ENCODE data around the gene MAP3K8. TPM values are rescaled to one million over a fixed set of nuclear protein-coding genes. Genes with fewer than 3 reads are reported as not detected.

Gene MAP3K8
- total RNA-seq, 2 donors from 2014 or later, result 27.0 to 41.1 TPM

DNA sequence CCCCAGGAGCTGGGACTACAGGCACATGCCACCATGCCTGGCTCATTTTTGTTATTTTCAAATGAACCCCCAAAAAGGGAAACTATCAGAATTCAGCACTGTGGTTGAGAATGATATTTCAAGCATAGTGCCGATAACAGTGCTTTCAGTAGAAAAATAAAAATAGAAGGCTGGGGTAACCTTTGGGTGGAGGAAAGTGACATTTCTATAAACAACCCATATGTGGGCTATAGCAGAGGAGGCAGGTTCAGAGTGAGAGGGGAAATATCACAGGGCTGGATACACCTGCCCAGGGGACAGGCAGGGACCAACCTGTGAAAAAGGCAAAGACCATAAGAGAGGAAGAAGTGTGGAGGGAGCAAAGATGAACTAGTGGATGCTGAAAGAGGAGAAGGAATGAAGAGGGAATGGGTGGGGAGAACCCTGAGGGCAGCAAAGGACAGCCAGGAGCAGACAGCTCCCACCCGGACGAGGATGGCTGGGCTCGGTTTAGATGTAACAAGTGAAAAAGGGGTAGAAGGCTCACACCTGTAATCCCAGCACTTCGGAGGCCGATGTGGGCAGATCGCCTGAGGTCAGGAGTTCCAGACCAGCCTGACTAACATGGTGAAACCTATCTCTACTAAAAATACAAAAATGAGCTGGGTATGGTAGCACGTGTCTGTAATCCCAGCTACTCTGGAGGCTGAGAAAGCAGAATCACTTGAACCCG lies 56.5 kb downstream of the MAP3K8 start:
- Mint-ChIP-seq H3K27ac (no peak overlapping the region), H3K4me3 (no peak overlapping the region), H3K27me3 (ENCODE audit: low read depth) (peaks cover 6% of the 10 kb centered on the region), H3K9me3 (no peaks in the 10 kb centered on the region), H3K4me1 (ENCODE audit: low read depth) (peaks cover 38% of the 10 kb centered on the region), H3K36me3 (ENCODE audit: insufficient read depth in 2 of 2) (no peaks in the 10 kb centered on the region)
- ATAC-seq (replicated peaks in 1 of 2) (no peak), DNase-seq (no peak)

DNA sequence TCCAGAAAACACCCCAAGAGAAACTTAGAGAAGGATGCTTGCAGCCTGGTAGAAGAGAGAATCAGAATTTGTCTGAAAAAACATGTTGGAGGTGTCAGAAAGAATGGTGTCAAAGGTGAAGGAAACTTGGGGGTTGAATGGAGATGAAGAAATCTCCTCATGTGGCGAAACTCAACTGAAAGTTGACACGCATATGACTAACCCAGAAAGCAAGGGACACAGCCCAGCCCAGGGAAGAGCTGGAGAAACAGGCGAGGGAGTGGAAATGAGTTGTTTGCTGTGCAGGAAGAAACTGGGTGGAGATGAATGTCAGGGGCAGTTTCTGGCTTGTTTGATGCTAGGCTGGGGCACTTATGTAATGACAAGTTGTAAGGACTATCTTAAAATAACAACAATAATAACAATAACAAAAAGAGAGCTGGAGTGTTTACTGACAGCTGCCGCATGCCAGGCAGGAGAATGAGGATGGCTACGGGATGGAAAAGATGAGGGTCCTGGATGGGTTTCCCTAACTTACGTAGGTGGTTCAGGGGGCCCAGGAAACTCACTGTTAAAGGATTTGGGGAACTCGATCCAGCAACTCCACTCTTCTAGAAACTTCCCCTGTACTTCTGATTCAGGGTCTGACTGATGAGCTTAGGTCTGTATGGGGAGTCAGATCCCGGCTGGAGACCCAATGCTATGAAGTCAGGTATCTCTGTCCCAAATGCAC lies 57.4 kb downstream of the MAP3K8 start:
- Mint-ChIP-seq H3K36me3 (ENCODE audit: insufficient read depth in 2 of 2) (no peaks in the 10 kb centered on the region), H3K27me3 (ENCODE audit: low read depth) (peaks cover 6% of the 10 kb centered on the region), H3K4me1 (ENCODE audit: low read depth) (peaks cover 38% of the 10 kb centered on the region), H3K27ac (no peak overlapping the region), H3K9me3 (no peaks in the 10 kb centered on the region), H3K4me3 (no peak overlapping the region)
- no peak for DNase-seq
- peak in 1 of 2 donors; percentile 35 for ATAC-seq (replicated peaks in 1 of 2)

DNA sequence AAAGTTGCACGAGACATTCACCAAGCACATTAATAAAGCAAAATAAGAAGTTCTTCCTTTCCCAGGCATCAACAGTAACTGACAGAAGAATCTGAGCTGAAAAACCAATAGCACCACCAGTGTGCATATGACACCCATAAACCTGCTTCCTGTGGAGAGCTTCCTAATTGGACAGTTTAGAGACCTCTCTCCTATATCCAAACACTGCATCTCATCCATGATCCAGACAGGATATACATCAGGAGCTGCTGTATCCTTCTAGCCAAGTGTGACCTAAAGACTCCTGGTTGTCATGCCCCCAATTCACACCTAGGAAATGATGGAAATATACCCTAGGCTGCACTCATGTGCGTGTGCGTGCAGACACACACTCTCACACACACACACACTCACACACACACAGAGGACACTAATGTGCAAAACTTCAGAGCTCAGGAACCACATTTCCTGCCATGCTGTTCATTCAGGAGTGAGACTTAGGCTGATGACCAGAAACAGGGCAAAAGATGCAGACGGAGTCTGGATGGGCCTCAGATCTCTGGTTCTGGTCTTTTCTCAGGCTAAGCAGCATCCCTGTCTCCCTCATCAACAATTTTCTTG lies 58.0 kb downstream of the MAP3K8 start:
- Mint-ChIP-seq H3K4me1 (ENCODE audit: low read depth) (peaks cover 42% of the 10 kb centered on the region), H3K4me3 (no peak overlapping the region), H3K9me3 (no peaks in the 10 kb centered on the region), H3K27me3 (ENCODE audit: low read depth) (peaks cover 6% of the 10 kb centered on the region), H3K27ac (no peak overlapping the region), H3K36me3 (ENCODE audit: insufficient read depth in 2 of 2) (no peaks in the 10 kb centered on the region)
- ATAC-seq (replicated peaks in 1 of 2) (no peak), DNase-seq (no peak)

DNA sequence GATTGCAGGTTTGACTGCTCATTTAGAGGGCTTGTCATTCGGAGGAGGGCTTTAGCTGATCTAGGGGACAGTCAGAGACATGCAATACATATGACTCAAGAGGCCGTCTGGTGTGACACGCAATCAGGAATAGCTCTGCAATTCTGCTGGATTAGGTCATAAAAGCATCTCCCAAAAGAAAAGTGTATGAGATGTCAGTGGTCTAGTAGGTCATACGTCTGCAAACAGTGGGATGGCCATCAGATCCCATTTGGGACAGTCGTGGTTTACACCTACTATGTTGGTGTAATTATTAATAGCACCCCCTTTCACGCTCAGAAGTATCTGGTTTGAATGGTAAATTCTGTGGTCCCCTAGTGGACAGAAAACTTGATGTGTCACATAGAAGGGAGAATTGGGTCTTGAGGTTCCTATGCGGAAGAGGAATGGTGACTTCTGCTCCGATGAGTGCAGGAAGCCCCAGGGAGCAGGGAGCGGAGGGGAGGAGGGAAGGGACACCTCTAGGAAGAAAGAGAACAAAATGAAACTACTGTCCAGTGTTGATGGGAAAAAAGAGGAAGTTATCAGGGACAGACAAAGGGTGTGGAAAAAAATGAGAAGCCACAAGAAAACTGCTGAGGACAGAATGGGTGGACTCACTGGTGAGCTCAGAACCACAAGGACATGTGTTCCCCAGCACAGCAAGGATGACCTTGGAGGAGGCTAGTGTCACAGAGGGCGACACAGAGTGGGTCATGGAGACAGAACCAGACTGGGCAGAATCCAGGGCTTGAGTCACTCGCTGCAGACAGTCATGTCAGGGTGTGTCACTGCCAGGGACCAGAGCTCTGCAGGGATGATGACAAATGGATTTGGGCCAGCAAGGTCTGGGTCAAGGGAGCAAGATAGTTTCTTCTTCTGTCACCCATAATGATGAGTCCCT lies 59.9 kb downstream of the MAP3K8 start:
- Mint-ChIP-seq H3K27ac (no peak overlapping the region), H3K4me1 (ENCODE audit: low read depth) (peaks cover 60% of the 10 kb centered on the region), H3K9me3 (no peaks in the 10 kb centered on the region), H3K36me3 (ENCODE audit: insufficient read depth in 2 of 2) (no peaks in the 10 kb centered on the region), H3K27me3 (ENCODE audit: low read depth) (peaks cover under 1% of the 10 kb centered on the region), H3K4me3 (no peak overlapping the region)
- ATAC-seq (replicated peaks in 1 of 2) (peak; percentile 53 to 67), DNase-seq (peak in 1 of 2 donors; percentile 3)

DNA sequence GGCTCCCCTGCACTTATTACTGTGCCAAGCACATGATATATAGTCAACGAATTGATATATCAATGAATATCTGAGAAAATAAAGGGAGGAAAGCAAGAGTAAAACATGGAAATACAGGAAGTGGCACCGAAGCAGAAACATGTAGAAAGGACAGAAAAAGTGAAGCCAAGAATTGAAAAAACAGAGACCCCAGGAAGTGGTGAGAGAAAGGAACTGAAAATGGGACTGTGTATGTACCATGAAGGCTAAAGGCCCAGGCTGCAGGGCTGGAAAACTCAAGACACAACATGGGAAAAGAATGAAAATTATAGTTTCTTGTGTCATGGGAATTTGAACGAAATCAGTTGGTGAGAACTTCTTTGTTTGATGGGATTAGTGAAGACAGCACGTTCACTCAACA lies 60.6 kb downstream of the MAP3K8 start:
- H3K4me3 Mint-ChIP-seq, result no peak overlapping the region
- H3K27me3 Mint-ChIP-seq (ENCODE audit: low read depth), result no peaks in the 10 kb centered on the region
- H3K27ac Mint-ChIP-seq, result peak overlapping the region; percentile 3
- no peaks in the 10 kb centered on the region for H3K9me3 Mint-ChIP-seq
- DNase-seq, result no peak
- no peak for ATAC-seq (replicated peaks in 1 of 2)
- H3K4me1 Mint-ChIP-seq (ENCODE audit: low read depth), result peaks cover 60% of the 10 kb centered on the region
- H3K36me3 Mint-ChIP-seq (ENCODE audit: insufficient read depth in 2 of 2), result no peaks in the 10 kb centered on the region

DNA sequence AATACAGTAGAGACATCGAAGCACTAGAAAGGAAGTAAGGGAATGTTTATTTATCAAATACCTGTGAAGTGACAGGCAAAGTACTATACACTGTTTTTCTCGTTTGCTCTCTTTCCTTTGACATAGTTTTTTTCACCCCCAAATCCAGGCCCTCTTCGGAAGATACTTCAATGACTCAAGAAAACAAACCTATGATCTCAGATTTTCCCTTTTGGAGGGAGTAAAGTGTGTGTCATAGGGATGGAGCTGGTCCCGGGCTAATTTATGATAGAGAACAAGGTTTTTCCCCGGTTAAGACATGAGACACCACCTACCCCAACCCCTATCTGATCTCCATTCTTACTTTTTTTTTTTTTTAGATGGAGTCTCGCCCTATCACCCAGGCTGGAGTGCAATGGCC lies 61.7 kb downstream of the MAP3K8 start:
- ATAC-seq (replicated peaks in 1 of 2) (no peak), DNase-seq (no peak)
- Mint-ChIP-seq H3K4me3 (no peak overlapping the region), H3K36me3 (ENCODE audit: insufficient read depth in 2 of 2) (no peaks in the 10 kb centered on the region), H3K27ac (peak overlapping the region; percentile 52), H3K4me1 (ENCODE audit: low read depth) (peaks cover 60% of the 10 kb centered on the region), H3K27me3 (ENCODE audit: low read depth) (no peaks in the 10 kb centered on the region), H3K9me3 (no peaks in the 10 kb centered on the region)

DNA sequence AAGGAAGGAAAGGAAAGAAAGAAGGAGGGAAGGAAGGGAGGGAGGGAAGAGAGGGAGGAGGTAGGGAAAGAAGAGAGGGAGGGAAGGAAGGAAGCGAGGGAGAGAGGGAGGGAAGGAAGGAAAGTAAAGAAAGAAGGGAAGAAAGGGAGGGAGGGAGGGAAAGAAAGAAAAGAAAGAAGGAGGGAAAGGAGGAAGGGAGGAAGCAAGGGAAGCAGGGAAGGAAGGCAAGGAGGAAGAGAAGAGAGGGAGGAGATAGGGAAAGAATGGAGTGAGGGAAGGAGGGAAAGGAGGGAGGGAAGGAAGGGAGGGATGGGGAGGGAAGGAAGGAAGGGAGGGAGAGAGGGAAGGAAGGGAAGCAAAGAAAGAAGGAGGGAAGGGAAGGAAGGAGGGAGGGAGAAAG lies 65.8 kb downstream of the MAP3K8 start:
- Mint-ChIP-seq H3K4me3 (no peak overlapping the region), H3K27ac (no peak overlapping the region), H3K27me3 (ENCODE audit: low read depth) (peaks cover 5% of the 10 kb centered on the region), H3K4me1 (ENCODE audit: low read depth) (peaks cover 53% of the 10 kb centered on the region), H3K9me3 (no peaks in the 10 kb centered on the region), H3K36me3 (ENCODE audit: insufficient read depth in 2 of 2) (no peaks in the 10 kb centered on the region)
- DNase-seq (no peak), ATAC-seq (replicated peaks in 1 of 2) (no peak)

DNA sequence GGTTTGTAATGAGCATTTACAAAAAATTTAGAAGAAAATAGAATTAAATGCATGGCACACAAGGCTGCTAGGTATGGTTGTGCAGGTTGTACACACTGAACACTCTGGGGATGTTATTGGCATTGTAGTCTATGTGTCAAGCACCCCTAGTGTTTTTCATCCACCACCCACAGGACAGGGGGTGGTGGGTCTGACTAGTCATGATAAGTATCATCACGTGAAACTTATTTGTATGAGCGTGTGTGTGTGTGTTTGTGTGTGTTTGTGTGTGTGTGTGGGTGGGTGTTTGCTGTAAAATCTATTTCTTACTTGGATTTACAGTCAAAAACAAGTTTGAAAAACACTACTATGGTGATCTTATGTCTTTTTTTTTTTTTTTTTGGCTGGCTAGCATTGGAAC lies 66.5 kb downstream of the MAP3K8 start:
- Mint-ChIP-seq H3K4me3 (peak overlapping the region in 1 of 2 donors; percentile 1), H3K27ac (no peak overlapping the region), H3K36me3 (ENCODE audit: insufficient read depth in 2 of 2) (no peaks in the 10 kb centered on the region), H3K9me3 (no peaks in the 10 kb centered on the region), H3K4me1 (ENCODE audit: low read depth) (peaks cover 53% of the 10 kb centered on the region), H3K27me3 (ENCODE audit: low read depth) (peaks cover 5% of the 10 kb centered on the region)
- DNase-seq, result peak; percentile 16 to 35
- peak; percentile 76 to 77 for ATAC-seq (replicated peaks in 1 of 2)

DNA sequence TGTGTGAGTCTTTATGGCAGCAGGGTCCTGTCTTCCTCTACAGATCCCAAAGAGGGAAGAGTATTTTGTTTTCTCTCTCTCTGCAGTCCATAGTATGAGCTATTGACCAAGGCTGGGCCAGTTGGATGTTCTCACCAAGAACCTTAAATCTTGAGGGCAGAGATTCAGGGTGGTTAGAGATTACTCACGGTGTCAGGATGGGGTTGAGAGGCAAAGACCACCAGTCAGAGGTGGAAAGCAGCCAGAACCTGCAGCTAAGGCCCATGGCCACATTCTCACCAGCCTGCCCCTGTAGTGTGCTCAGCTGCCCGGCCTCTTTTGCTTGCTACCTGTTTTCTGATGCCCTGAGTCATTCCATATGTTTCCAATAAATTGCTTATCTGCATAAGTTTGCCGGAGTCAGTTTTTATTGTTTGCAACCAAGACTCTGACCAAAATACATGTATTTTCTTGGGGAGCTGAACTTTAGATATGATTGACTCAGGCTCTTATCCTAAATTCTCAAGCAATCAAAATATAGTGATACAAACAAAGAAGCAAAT lies 67.0 kb downstream of the MAP3K8 start:
- Mint-ChIP-seq H3K27ac (no peak overlapping the region), H3K27me3 (ENCODE audit: low read depth) (peaks cover 5% of the 10 kb centered on the region), H3K4me3 (peak overlapping the region in 1 of 2 donors; percentile 1), H3K36me3 (ENCODE audit: insufficient read depth in 2 of 2) (no peaks in the 10 kb centered on the region), H3K4me1 (ENCODE audit: low read depth) (peaks cover 53% of the 10 kb centered on the region), H3K9me3 (no peaks in the 10 kb centered on the region)
- ATAC-seq (replicated peaks in 1 of 2) (peak; percentile 55 to 63), DNase-seq (peak in 1 of 2 donors; percentile 13)

DNA sequence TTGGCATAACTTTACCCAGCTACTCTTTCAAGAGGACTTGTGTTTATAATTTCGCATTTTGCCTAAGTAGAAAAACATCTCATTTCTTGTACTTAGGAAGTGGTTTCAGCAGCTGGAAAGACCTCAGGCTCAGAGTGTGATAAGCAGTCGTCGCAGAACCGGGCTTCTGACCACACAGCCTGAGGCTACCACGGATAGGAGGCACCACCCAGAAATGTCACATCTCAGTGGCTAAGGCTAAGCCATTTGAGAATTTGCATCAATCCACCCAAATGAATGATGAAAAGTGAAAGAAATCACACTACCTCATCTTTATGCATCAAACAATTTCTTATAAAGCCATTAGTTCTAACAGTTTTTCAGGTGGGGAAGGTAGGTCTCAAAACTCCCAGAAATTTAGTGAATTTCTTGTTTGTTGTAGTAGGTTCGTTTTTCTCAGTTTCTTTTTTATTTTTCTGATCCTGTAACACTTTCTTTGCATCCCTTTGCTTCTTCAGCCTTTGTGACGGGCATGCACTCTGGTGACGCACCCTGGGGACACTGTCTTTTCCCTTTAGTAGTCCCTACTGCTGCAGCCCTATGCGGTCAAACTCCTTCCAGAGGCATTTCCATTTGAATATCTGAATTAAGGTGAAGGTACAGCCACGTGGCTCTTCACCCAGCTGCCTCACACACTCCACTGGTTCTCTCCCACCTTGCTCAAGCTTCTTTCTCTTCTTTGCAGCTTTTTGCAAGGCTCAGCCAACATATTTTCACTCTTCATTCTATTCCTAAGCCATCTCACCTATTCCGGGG lies 68.5 kb downstream of the MAP3K8 start:
- peaks cover 5% of the 10 kb centered on the region for H3K27me3 Mint-ChIP-seq (ENCODE audit: low read depth)
- H3K36me3 Mint-ChIP-seq (ENCODE audit: insufficient read depth in 2 of 2), result no peaks in the 10 kb centered on the region
- H3K4me1 Mint-ChIP-seq (ENCODE audit: low read depth), result peaks cover 44% of the 10 kb centered on the region
- DNase-seq (peak; percentile 45 to 52), ATAC-seq (replicated peaks in 1 of 2) (peak; percentile 86)
- no peaks in the 10 kb centered on the region for H3K9me3 Mint-ChIP-seq
- peak overlapping the region; percentile 7 for H3K27ac Mint-ChIP-seq
- H3K4me3 Mint-ChIP-seq, result peak overlapping the region; percentile 7 to 61

DNA sequence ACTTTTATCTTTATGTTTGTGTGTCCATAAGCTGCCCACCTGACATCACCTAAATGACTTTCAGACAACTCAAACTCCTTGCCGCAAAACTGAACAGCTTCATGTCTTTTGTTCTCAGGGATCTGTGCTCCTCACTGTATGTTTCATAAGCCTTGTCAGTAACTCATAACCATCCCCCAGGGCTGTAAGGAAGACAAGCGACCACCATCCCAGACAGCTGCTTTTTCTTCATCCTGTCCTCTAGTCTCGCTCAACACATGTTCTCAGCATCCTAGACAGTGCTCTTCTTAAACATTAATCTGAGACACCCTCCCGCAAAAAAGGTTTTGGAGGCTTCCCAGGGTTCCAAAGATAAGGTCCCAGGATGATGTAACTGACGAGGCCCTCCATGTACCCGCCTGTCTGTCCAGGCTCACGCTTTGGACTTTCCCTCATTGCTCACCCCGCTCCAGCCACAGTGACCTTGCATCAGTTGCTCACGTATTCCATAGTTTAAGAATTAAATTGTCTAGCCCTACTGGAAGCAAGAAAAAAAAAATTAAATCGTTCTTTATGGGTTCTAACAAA lies 69.8 kb downstream of the MAP3K8 start:
- Mint-ChIP-seq H3K27ac (peak overlapping the region; percentile 26), H3K4me3 (no peak overlapping the region), H3K36me3 (ENCODE audit: insufficient read depth in 2 of 2) (no peaks in the 10 kb centered on the region), H3K27me3 (ENCODE audit: low read depth) (peaks cover 5% of the 10 kb centered on the region), H3K4me1 (ENCODE audit: low read depth) (peaks cover 31% of the 10 kb centered on the region), H3K9me3 (no peaks in the 10 kb centered on the region)
- ATAC-seq (replicated peaks in 1 of 2), result no peak
- no peak for DNase-seq
